Measurements from ENCODE around the gene CD28. TPM values are rescaled to one million over a fixed set of nuclear protein-coding genes. Genes with fewer than 3 reads are reported as not detected.
A peak's percentile ranks its signal among the peaks of the same experiment; 100 is the strongest.

CD28 gene
- total RNA-seq, 1 donor, result 0.27 TPM

DNA sequence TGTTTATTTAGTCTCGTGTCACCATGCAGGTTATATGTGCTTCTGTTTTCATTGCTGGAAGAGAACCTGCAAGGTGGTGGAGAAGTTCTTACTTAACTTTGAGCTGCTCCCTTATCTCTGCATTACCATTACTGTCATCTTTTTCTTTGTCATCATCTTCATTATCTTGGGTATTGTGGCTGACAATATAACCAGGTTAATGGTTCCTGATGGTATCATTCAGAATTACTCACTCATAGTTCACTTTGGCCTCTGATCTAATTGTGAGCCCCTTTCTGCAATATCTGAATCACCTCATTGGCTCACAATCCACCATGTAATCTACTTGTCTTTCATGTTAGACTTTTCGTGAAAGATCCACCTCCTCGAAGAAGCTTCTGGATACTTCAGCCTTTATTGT lies 5.0 kb downstream of the CD28 start:
- DNase-seq (ENCODE audit: low read depth in 2 of 3, low spot score in 2 of 3), result no peak

DNA sequence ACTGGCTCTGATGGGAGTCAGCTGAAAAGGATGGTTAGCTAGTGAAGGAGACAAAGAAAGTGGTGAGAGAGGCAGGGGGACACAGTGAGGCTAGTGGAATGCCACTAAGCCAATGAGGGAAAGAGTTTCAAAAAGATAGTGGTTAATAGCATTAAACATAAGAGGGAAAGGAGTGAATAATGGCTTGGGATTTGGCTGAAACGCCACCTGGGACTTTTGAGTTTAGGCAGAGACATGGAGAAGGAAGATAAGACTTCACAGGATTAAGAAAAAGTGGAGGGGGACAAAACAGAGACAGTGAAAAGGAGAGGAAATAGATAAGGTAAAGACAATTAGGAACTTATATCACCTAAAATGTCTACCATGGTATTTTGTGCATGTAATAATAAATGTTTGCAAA lies 6.9 kb downstream of the CD28 start:
- no peak for DNase-seq (ENCODE audit: low read depth in 2 of 3, low spot score in 2 of 3)

DNA sequence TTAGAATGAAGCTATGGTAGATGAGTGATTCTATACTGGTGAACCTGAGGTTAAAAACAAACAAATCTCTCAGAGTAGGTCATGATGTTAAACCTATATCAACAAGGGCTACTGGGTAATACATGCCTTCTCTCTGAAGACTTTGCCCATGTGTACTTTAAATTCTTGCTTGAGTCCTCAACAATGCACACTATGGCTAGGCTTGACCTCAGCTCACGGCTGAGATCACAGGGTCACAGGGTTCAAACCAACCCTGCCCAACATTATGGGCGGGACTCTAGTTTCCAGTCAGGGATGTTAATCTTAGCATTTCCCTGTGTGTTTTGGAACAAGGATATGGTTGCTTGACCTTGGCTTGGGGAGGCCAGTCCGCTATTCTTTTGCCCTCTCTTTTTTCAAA lies 7.7 kb downstream of the CD28 start:
- no peak for DNase-seq (ENCODE audit: low read depth in 2 of 3, low spot score in 2 of 3)

DNA sequence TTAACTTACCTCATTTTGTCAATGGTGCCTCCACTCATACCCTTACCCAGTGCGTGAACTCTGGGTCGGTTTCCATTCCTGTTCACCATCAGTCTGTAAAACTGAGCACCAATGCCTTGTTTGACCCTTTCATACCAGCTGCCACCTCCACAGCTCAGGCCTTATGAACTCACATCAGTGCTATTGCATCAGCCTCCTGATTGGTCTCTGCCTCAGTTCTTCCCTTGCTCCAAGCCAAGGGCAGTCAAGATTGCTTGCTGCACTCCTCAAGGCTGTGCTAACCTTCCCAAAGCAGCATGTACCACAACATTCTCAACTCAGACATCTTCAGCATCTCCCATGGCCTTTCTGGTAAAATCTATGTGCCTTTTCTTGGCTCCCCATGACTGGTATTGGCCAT lies 9.3 kb downstream of the CD28 start:
- DNase-seq (ENCODE audit: low read depth in 2 of 3, low spot score in 2 of 3), result no peak

DNA sequence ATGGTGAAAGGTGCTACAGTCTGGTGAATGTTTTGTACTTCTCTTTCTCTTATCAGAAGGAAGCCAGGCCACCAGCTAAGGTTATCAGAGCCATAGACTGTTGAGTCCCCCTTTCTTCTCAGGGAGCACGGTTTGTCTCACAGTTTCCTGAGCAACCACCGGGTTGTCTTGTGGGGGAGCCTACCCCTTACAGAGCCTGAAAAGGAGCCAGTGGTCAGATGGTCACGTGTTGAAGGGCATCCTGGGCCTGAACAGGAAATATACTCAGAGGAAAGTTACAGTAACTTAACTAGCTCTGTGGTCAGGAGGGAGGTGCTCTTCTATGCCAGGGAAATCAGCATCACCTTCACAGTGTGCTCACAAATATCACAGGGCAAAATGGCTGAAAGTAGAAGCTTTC lies 11.6 kb downstream of the CD28 start:
- peak in 2 of 3 donors; percentile 63 to 82 for DNase-seq (ENCODE audit: low read depth in 2 of 3, low spot score in 2 of 3)

DNA sequence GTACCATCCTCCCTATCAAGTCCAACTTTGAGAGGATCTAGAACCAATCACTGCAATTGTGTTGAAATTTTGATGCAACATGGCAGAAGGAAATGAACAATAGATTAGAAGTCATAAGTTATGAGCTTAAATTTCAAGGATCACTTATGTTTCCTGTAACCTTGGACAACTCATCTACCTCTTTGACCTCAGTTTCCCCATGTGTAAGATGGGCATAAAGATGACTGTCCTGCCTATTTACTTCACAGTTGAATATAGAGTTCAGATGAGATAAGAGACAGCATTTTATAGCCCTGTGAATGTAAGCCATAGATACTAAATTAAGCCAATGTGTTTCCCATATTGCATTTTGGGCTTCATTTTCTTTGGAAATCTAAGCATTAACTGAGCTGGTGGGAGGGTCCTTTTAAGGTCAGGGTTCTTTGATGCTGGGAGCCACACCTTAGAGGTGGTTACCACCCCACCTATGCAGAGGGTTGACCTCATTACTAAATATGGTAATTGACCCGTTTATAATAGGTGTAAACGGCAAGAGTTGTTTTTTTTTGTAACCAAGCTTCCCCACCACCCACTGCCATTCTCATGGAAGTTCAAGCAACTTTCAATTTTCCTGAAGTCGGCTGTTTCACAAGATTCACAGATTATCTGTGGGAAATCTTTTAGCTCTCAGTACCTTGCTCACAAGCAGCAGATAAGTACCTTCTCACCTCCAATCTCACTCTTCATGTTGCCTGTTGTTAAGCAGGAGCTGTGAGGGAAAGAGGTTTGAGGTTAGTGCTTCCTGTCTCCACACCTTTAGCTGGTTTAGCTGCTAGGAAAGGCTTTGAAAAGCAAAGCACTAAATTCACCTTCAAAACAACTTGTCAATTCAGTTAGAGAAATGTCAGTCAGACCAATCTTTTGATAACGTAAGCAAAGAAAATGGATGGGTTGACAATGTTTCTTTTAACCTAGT lies 13.3 kb downstream of the CD28 start:
- peak in 1 of 3 donors; percentile 42 for DNase-seq (ENCODE audit: low read depth in 2 of 3, low spot score in 2 of 3)

DNA sequence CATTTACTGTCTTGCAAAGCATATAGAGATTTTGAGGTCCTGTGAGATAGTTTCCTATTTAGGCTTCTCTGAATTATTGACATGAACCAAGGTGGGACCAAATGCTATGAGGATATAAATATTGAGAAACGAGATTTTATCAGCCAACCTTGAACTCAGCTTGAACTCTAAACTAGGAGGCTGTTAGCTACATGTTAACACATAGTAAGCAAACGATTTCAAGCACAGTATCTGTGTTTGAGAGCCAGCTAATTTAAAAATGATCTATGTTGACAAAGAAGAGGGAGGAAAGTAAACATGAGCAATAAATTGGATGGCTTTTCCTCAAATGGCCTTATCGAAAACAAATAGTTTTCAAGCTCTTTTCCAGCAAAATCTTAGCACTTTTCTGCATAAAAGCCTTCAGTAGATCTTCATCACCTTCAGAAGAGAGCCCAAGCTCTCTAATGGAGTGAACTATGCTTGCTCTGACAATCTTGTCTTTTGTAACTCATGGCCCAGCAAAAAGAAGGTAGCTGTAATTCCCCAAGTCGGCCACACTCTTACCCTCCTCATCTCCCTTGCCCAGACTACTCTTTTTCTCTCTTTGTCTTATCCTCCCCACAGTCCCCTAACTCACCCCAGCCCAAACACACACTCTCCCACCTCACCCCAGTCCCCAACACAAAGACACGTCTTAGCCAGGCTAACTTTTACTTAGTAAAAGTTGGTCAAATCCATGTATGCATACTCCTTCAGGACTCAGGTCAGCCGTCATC lies 14.7 kb downstream of the CD28 start:
- DNase-seq (ENCODE audit: low read depth in 2 of 3, low spot score in 2 of 3), result no peak

DNA sequence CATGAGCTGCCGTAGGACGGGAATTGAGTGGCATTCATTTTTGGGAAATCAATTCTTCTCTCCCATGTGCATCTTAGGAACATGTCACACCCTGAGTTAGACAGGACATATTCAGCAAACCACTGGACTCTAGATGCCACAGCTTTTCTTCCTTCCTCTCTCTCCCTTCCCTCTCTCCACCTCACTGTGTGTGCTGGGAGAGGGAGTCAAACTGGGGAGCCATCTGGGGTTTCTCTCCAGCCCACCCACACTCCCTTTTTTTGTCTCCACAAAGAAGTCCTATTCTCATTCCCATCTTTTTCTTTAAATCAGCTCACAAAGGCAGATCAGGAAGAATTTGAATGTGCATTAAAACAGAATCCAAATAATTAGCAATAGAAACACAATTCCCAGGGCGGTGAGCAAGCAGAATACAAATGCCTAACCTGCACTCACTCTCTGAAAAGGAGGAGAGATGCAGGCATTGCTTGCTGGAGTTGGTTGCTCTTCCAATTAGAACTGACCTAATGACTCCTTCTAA lies 15.4 kb downstream of the CD28 start:
- DNase-seq (ENCODE audit: low read depth in 2 of 3, low spot score in 2 of 3), result no peak

DNA sequence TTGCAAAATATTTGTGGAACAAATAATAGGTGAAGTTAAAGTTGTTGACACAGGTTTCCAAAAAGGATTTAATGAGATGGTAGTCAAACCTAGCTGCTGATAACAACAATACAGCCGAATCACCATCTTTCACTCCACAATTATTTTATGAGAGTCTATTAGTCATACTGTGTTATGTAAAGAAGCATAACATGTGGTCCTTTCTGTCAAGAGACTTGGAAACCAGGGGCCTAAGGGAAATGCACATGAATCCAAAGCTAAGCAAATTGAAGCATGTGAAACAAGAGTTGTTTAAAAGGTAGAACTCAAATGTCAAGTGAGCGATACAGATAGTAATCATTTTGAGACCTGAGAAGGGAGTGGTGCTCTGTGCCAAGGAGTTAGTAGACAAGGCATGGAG lies 16.0 kb downstream of the CD28 start:
- no peak for DNase-seq (ENCODE audit: low read depth in 2 of 3, low spot score in 2 of 3)

DNA sequence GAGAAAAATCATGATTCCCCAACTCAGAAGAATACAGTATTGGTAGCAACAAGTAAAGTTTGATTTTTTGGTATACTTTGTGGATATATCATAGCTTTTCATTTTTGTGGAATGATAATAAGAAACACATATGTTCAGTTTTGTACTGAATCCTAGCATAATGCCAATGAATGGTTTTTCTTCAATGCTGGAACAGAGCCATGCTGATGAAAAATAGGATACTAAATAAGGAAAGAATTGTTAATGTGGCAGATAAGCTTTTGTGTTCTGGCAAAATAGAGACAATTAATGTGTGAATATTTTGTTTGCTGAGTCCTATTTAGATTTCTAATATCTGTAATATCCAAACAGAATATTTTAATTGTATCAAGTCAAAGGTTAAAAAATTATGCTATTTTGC lies 21.9 kb downstream of the CD28 start:
- DNase-seq (ENCODE audit: low read depth in 2 of 3, low spot score in 2 of 3), result no peak

DNA sequence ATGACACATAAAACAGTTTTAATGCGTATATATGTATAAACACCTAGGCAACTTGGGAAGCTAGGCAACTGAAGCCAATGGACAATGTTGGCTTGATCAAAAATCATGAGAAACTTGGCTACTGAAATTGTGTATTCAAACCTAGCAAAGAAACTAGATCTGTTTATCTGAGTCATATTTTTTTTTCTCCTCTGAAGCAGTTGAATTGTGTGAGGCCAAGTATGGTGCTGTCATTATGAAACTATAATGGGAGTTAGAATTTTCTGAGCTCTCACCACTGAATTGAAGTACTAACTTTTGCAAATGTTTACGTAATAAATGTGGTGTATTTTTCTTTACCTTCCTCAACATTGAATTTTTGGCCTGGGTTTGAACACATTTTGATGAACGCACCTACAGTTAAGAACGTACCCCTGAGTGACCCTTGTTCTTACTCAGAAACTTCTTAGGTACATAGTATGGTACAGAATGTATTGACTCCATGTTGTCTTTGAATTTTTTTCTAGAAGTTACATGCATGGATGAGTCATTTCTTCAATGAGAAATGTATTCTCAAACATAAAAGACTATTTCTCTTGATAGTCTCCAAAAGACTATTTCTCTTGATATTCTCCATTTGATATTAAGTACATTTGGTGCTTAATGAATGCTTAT lies 23.8 kb downstream of the CD28 start:
- no peak for DNase-seq (ENCODE audit: low read depth in 2 of 3, low spot score in 2 of 3)

DNA sequence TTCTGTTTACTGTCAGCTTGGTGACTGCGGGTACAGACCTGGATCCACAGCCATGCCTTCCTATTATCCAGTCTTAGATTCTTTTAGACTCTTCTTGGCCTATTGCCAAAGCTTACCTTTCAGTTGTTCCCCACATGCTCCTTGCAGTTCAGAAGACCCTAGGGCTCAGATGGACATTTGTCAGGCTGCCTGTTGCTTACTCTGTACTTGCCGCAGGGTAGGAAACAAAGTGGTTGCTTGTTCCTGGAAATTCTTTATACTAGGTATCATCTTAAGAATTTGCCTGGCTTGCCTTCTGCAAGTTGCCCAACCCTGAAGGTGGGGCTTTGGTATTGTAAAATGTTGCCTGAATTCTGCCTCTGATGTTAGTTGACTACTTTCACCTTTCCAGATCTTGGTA lies 24.4 kb downstream of the CD28 start:
- no peak for DNase-seq (ENCODE audit: low read depth in 2 of 3, low spot score in 2 of 3)

DNA sequence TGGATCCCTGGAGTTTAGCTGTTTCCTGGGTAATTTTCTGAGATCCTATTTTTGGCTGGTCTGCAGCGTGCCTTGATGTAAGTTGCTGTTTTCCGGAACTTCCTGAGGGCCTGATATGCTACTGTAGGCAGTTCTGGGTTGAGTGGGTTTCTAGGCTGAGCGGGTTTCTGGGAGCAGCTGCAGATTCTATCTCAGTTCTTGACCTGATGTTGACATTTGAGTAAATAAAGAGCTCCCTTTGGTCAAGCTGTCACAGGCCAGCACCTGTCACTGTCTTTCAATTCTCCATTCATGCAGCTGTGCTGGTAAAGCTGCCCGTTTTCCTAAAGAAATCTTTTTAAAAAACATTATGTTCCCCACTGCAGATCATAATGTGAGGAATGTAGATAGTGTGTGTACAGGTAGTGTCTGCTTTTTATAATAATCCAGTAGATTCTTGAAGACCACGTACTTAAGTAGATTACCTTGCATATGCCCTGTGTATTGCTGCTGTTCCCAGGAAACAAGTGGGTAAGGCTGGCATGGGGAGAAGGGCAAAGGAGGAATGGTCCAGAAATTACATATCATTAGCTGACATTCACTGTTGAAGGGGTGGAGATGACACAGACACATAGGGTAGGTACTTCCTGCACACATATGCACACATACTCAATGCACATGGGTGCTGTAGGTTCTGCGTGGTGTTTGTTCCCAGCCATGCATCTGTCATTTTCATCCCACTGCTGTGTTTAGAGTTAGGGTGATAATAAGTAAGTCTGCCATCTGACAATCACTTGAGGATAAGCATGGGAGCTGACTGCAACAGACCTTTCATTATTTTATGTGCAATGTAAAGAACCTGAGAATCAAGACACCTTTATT lies 25.9 kb downstream of the CD28 start:
- no peak for DNase-seq (ENCODE audit: low read depth in 2 of 3, low spot score in 2 of 3)

DNA sequence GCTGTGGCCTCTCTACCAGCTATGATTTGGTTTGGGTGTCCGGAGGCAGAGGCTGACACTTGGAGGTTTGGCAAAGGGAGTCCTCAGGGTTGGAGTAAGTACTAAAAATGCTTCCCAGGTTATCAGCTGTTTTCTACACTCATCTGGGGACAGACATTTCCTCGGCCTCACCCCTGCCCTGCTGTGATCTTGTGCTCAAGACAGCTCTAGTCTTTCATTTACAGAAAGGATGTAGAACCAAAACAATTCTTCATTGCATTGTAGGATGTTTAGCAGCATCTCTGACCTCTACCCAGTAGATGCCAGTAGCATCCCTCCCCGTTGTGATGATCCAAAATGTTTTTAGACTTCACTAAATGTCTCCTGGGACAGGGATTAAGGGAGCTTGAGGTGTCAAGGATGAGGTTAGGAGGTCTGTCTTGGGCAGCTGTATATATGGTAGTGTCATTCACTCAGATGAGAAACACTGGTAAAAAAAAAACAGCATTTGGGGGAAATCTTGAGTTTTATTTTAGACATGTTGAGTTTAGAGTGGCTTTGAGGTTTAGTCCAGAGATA lies 26.6 kb downstream of the CD28 start:
- no peak for DNase-seq (ENCODE audit: low read depth in 2 of 3, low spot score in 2 of 3)

DNA sequence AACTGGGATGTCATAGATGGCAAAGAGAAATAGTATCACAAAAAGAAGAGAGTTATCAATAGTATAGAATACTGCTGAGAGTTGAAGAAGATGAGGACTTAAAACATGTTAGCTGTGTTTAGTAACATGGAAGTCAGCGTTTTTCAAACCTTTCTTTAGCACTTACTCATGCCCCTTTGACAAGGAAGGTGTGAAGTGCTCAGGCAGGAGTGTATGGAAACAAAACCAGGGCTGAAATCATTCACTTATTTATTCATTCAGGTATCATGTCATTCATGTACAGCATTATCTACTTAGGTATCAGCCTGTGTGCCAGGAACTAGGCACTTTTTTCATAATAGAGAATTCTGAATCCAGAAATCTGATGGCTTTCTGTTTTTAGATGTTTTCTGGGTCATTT lies 27.2 kb downstream of the CD28 start:
- DNase-seq (ENCODE audit: low read depth in 2 of 3, low spot score in 2 of 3), result no peak

DNA sequence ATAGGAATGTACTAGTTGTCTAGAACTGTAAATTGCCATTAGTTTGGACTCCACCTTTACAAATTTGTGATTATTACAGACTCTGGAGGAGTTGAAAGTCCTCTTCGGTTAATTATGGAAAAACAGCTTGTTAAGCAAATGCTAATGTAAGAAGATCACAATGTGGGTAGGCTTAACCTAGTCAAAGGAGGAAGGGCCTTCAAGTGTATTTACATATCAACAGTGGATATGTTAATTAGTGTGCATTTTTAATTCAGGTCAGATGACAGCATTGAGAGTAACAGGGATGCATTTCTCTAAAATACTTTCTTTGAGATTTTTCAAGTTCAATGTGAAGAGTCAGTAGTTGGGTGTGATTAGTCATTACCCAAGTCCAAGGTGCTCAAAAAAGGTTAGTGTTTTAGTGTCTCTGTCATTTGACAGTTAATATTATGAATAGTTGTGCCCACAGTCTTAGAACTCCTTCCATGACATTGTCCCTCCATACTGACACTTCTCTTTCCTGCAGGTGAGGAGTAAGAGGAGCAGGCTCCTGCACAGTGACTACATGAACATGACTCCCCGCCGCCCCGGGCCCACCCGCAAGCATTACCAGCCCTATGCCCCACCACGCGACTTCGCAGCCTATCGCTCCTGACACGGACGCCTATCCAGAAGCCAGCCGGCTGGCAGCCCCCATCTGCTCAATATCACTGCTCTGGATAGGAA lies 28.0 kb downstream of the CD28 start:
- no peak for DNase-seq (ENCODE audit: low read depth in 2 of 3, low spot score in 2 of 3)

DNA sequence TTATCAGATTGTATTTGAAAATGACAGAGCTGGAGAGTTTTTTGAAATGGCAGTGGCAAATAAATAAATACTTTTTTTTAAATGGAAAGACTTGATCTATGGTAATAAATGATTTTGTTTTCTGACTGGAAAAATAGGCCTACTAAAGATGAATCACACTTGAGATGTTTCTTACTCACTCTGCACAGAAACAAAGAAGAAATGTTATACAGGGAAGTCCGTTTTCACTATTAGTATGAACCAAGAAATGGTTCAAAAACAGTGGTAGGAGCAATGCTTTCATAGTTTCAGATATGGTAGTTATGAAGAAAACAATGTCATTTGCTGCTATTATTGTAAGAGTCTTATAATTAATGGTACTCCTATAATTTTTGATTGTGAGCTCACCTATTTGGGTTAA lies 30.9 kb downstream of the CD28 start:
- no peak for DNase-seq (ENCODE audit: low read depth in 2 of 3, low spot score in 2 of 3)

DNA sequence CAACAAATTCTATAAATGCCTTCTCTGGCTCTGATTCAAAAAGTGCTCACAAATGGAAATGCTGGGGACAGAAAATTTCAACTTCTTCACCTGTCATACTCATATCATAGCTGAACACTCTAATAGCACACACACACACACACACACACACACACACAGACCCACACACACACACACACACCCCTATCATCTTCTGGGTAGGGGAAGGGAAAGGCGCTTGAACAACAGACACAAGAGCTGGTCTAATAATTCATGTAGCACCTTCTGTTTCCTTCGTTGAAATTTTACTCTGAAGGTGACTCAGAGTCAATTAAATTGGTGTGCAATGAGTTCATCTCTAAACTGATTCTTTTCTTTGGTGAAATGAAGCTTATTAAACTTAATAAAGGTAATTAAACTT lies 32.9 kb downstream of the CD28 start:
- no peak for DNase-seq (ENCODE audit: low read depth in 2 of 3, low spot score in 2 of 3)

DNA sequence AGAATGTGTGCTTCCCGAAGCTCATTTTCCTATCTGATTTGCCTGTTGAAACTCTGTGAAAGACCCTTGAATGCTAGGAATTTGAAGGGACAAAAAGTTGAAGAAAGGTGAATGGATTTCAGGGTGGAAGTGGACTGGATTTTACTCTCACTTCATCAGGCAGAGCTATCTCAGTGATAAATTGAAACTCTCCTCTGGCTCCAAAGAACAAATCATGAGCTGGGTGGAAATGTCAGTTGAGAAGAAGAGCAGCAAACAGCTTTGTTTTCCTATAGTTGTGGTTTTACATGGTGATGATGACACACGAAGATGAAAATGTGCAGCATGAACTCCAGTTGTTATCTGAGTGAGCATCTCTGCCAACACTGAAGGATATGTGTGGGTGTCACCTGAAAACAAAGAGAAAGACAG lies 34.4 kb downstream of the CD28 start:
- DNase-seq (ENCODE audit: low read depth in 2 of 3, low spot score in 2 of 3), result peak in 2 of 3 donors; percentile 24 to 49
